HG03342 (cell line): Measurements from ENCODE around the gene MORC4.
"Not testable (repeated sequence)": the region's sequence is repeated elsewhere in the genome, so short reads cannot be mapped to it uniquely, and the experiment has no call there.

Source experiments
- ATAC-seq: cut with Tn5 transposase; IDR thresholded peaks from one replicate; pipeline ENCODE4 v1.9.1; 2021; ENCODE audit warnings: mild to moderate bottlenecking, moderate library complexity; ENCODE audit not compliant: unreplicated experiment

MORC4 gene

DNA sequence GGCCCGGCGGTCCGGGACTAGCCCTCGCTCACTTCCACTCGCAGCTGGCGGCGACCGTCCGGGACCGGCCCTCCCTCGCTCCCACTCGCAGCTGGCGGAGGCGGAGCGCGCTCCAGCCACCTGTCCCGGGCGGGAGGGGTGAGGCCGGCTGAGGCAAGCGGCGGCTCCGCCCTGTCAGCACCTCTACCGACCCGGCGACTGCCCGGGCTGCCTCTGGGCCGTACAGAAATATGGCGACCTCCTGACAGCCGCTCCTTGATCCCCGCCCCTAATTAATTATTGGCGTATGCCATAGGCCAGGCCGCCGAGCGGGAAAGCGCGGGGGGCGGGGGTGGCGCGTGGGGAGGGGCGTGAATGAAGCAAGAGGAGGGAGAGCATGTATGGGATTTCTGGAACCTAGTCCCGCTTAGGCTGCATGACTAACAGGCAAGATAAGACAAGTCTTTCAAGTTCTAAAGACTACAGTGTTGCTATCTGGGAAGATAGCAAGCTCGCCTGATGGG lies at the start of gene MORC4:
TSS of gene MORC4 (minus strand) at position 200 of the 503 bp plus-strand sequence. CDS start 243 bp downstream, outside the sequence.
- ATAC-seq, result peak; percentile 66

DNA sequence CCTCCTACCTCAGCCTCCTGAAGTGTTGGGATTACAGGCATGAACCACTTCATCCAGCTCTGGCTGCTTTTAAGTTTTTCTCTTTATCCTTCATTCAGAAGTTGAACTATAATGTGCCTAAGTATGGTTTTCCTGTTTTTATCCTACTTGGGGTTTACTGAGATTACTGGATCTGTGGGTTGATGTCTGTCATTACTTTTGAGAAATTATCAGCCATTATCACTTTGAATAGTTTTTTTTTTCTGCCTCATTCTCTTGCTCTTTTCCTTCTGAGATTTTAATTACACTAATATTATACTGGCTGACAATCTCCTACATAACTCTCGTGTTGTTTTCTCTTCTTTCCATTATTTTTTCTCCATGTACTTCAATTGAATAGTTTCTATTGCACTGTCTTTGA lies 47.6 kb upstream of the MORC4 start:
- ATAC-seq, result no peak

- no peak for ATAC-seq
Measured at GRCh38 chrX:107029752-107030151, 29.7 kb upstream of the MORC4 start.

- no peak for ATAC-seq
Measured at GRCh38 chrX:107025545-107025944, 25.5 kb upstream of the MORC4 start.

GRCh38 chrX:107014936-107015335 lies 14.9 kb upstream of the MORC4 start:
- ATAC-seq, result no peak

- ATAC-seq, result no peak
Measured at GRCh38 chrX:107008034-107008433, 8.0 kb upstream of the MORC4 start.

DNA sequence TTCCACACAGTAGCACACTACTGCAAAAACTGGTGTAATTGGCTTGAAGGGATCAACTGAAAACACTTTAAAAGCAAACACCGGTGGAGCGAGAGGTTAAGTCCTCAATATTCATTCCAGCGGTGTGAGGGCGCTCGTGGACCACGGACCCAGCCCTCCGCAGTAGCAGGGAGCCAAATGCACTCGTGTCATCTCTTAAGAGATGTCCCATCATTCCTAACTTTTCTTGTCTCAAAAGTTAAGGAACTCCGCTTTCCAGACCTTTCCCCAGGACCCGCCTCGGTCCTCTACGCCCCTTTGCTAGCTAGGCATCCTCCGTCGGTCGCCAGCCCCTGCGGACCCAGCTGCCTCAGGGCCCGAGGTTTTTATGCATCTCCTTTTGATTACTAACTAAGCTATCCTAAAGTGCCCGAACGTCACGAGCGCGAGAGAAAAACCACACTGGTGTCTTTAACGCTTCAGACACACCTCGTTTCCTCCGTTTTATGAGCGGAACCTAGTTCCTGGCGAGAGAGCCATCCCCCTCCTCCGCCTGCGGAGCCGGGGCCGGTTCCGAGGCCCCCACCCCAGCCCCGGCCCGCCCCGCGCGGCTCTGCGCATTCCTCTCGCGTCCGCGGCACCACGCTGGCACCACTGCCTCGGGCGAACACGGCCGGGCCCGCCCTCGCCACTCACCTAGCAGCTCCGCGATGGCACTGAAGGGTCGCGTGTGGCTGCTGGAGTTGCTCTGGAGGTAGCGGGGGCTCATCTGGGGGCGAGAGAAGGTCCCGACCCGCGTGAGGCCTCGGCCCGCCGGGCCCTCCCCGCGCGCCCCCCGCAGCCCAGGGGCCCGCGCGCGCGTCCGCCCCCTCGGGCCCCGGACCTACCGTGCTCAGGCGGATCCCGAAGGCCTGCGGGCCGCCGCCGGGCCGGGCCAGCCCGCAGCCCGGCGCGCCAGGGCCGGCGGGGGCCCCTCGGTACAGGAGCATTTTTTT lies 723 bp downstream of the MORC4 start:
- peak; percentile 36 for ATAC-seq

DNA sequence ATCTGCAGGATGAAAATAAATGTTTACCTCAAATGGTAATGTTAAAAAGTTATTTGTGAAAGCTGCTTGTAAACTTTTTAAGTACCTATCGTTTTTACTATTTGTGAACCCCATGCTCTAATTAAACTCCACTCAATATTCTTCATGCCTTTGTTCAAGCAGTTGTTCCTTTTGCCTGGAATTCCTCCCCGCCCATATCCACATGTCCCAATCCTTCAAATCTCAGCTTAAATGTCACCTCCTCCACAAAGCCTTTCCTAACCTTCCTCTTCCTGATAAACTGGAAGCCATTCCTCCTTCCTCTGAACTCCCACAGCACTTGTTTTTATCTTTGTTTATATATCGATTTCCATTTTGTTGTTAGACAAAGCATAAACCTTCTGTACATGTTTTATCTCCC lies 2.4 kb downstream of the MORC4 start:
- no peak for ATAC-seq

DNA sequence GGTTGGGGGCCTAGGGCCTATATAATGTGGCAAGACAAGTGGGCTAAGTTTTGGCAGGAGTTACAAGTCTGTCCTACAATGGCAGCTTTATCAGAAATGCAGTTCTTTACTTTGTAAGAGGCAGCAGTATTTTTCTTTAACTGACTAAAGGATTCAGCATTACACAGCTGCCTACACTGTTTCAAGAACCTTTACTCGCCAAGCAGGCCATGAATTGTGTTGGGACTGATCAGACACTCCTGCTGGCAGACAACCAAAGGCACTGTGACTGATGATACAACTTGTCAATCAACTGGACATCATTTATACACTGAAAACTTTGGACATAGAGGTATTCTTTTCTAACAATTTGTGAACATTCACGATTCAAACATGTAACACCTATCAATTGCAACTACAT lies 4.3 kb downstream of the MORC4 start:
- ATAC-seq, result no peak

DNA sequence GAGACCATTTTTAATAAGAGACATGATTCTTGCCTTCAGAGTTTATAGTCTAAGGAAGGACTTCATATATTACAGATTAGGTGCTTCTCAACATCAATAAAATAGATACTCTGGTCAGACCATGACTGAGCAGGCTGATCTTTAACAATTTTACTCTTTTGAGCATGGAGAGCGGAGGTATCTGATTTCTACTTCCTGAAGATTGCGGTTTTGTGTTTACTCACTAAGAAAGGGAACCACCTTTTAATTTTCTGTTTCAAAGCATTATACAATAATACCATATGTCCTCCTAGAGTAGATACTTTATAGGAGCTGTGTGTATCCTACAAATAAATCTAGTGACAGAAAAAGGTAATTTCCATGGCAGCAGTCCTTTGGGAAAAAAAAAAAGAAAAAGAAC lies 12.5 kb downstream of the MORC4 start:
- ATAC-seq, result no peak

- no peak for ATAC-seq
Measured at GRCh38 chrX:106980952-106981626, 18.9 kb downstream of the MORC4 start.

DNA sequence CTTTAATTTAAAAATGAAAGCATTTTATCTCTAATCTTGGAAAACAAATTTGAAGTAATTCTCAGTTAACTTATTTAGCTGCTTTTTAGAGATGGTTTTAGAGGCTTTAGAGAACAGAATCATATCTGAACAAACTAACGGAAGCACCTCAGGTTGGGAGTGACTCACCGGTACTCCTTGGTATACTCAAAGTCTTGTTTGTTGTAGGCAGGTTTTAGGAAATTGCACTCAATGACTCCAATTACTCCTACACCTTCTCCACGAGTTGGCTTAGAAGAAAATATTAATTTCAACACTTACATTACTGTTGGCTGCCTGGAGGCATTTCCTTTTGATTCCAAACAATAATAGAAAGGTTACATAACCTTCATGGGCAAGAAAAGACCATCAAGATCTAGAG lies 23.6 kb downstream of the MORC4 start:
- no peak for ATAC-seq

- ATAC-seq, result no peak
Measured at GRCh38 chrX:106973433-106974149, 26.4 kb downstream of the MORC4 start.

GRCh38 chrX:106972896-106973295 lies 27.1 kb downstream of the MORC4 start:
- no peak for ATAC-seq

DNA sequence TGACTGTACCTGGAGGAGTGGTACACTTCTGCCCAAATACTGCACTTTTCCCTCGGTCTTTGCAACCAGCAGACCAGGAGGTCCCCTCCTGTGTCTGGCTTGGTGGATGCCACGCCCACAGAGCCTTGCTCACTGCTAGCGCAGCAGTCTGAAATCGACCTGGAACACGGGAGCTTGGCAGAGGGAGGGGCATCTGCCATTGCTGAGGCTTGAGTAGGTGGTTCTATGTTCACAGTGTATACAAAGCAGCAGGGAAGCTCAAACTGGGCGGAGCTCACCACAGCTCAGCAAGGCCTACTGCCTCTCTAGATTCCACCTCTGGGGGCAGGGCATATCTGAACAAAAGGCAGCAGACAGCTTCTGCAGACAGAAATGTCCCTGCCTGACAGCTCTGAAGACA lies 33.5 kb downstream of the MORC4 start:
- not testable (repeated sequence) for ATAC-seq

GRCh38 chrX:106964290-106964689 lies 35.7 kb downstream of the MORC4 start:
- ATAC-seq, result no peak

DNA sequence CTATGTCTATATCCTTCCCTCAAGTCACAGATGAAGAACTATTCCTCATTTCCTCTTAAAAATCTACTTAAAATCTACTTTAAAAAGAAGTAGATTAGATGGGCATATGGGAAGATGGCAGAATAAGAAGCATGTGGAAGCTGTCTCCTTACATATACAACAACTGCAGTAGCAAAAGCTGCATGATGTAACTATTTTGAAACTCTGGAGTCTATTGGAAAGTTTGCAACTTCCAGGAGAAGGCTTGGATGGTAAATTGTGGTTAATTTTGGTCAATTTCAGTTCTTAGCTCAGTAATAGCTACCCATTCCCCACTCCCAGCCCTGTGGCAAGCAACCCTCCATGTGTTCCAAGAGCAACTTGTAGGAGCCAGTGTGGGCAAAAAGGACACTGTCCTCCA lies 36.9 kb downstream of the MORC4 start:
- no peak for ATAC-seq

- no peak for ATAC-seq
Measured at GRCh38 chrX:106959901-106960300, 40.1 kb downstream of the MORC4 start.

- ATAC-seq, result no peak
Measured at GRCh38 chrX:106957856-106958255, 42.2 kb downstream of the MORC4 start.

DNA sequence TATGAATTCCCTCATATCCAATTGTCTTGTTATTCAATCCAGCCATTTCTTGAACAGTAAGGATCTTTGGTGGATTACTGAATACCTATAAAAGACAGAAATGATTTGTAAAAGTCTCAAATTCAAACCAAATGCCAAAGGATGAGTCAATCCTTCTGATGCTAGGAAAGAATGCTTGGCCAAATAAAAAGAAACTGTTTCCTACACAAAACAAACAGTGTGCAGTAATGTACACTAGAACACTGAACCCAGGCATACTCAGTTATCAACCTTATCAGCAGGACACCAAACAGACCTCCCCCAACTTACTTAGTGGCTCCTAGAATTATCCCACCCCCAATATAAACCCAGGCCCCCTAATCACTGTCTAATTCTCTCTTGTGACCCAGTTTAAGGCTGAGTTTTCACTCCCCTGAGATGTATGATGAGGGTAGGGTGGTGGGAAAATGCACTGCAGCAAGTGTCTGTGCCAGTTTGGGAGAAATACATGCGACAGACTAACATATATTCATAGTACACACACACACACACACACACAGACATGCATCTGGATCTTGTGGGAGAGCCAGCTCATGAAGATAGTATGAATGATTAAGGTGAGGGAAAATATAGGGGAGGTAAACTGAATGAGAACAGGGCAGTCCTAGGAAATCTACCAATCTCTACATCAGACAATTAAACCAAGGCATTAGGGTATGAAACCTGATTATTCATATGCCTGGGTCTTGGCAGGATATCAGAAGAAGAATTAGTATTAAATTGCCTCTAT lies 44.8 kb downstream of the MORC4 start:
- no peak for ATAC-seq
